ENCODE measurements around the gene CNTNAP2. TPM values are rescaled to one million over a fixed set of nuclear protein-coding genes. Genes with fewer than 3 reads are reported as not detected.

Gene CNTNAP2
- total RNA-seq, 2 donors from 2014 or later: 171 to 228 TPM

DNA sequence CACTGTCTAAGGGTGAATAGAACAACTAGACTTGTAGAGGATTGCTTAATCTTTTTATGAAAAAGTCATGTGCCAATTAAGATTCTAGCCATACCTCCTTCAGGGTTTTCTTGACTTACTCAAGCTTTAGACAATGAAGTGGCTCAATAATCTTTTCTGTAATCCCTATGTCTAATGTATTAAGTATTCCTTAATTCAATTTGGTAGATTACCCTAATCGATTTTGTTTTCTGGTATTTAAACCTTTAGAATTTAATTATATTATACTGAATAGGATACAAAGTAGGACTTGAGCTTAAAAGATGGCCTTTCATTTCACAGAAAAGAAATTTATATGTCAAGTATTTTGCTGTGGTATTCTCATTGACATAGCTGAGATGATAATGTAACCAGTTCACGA, 1876.1 kb downstream of the CNTNAP2 start:
- TF ChIP-seq, protein P1, sequence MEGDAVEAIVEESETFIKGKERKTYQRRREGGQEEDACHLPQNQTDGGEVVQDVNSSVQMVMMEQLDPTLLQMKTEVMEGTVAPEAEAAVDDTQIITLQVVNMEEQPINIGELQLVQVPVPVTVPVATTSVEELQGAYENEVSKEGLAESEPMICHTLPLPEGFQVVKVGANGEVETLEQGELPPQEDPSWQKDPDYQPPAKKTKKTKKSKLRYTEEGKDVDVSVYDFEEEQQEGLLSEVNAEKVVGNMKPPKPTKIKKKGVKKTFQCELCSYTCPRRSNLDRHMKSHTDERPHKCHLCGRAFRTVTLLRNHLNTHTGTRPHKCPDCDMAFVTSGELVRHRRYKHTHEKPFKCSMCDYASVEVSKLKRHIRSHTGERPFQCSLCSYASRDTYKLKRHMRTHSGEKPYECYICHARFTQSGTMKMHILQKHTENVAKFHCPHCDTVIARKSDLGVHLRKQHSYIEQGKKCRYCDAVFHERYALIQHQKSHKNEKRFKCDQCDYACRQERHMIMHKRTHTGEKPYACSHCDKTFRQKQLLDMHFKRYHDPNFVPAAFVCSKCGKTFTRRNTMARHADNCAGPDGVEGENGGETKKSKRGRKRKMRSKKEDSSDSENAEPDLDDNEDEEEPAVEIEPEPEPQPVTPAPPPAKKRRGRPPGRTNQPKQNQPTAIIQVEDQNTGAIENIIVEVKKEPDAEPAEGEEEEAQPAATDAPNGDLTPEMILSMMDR (conservative IDR thresholded peaks at IDR 0.05): no peak
- Mint-ChIP-seq H3K9me3 (peaks cover 51% of the 10 kb centered on the region), H3K27ac (no peak overlapping the region), H3K36me3 (ENCODE audit: low read depth) (peaks cover 3% of the 10 kb centered on the region), H3K27me3 (ENCODE audit: insufficient read depth) (peaks cover 3% of the 10 kb centered on the region), H3K4me3 (no peak overlapping the region), H3K4me1 (no peaks in the 10 kb centered on the region)
- Histone ChIP-seq H3K27ac (ENCODE audit: low read depth, low read length) (no peak overlapping the region), H3K36me3 (ENCODE audit: control insufficient read depth, insufficient read depth, low read length) (no peaks in the 10 kb centered on the region), H3K4me3 (ENCODE audit: low read length) (no peak overlapping the region), H3K27me3 (ENCODE audit: control insufficient read depth, insufficient read depth, low read length, poor library complexity, severe bottlenecking) (no peaks in the 10 kb centered on the region), H3K9ac (ENCODE audit: extremely low read depth, low read length, poor library complexity, severe bottlenecking) (no peak overlapping the region), H3K9me3 (ENCODE audit: control insufficient read depth, low read length) (peaks cover 40% of the 10 kb centered on the region), H3K4me1 (ENCODE audit: control insufficient read depth, insufficient read depth, low read length) (no peaks in the 10 kb centered on the region)
- no peak for DNase-seq
- WGBS, 2 experiments (ENCODE audit: insufficient coverage in 1 of 2, insufficient read length in 1 of 2): 93% methylated on average over 1 of the region's 2 CpGs; no CpG with 5 or more reads in 1 of the 2 experiments

DNA sequence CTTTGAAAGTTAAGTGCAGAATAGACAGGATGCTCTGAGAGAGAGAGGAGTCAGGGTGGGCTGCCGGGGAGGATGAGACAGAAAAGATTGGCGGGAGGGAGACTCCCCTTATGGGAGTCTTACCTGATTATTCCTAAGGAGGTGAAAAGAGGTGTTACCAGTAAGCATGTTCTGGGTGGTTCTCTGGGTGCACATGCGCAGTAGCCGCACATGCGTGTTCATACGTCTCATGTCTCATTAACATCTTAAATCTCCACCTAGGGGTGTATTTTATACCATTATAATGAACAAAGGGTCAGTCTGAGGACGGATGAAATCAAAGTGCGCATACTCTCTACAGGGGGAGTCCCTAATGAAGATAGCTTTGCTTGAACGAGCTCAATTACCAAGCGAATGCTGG, 1881.0 kb downstream of the CNTNAP2 start:
- Histone ChIP-seq H3K36me3 (ENCODE audit: control insufficient read depth, insufficient read depth, low read length) (no peaks in the 10 kb centered on the region), H3K9me3 (ENCODE audit: control insufficient read depth, low read length) (no peaks in the 10 kb centered on the region), H3K27ac (ENCODE audit: low read depth, low read length) (no peak overlapping the region), H3K4me1 (ENCODE audit: control insufficient read depth, insufficient read depth, low read length) (no peaks in the 10 kb centered on the region), H3K9ac (ENCODE audit: extremely low read depth, low read length, poor library complexity, severe bottlenecking) (no peak overlapping the region), H3K27me3 (ENCODE audit: control insufficient read depth, insufficient read depth, low read length, poor library complexity, severe bottlenecking) (no peaks in the 10 kb centered on the region), H3K4me3 (ENCODE audit: low read length) (no peak overlapping the region)
- 94 to 95% methylated on average over 7 to 10 of the region's 10 CpGs for WGBS, 2 experiments (ENCODE audit: insufficient coverage in 1 of 2, insufficient read length in 1 of 2)
- TF ChIP-seq, protein P1 (conservative IDR thresholded peaks at IDR 0.05): no peak
- Mint-ChIP-seq H3K36me3 (ENCODE audit: low read depth) (peaks cover 3% of the 10 kb centered on the region), H3K27me3 (ENCODE audit: insufficient read depth) (peaks cover 3% of the 10 kb centered on the region), H3K4me3 (no peak overlapping the region), H3K9me3 (peaks cover 14% of the 10 kb centered on the region), H3K27ac (no peak overlapping the region), H3K4me1 (peaks cover 7% of the 10 kb centered on the region)
- DNase-seq: no peak

DNA sequence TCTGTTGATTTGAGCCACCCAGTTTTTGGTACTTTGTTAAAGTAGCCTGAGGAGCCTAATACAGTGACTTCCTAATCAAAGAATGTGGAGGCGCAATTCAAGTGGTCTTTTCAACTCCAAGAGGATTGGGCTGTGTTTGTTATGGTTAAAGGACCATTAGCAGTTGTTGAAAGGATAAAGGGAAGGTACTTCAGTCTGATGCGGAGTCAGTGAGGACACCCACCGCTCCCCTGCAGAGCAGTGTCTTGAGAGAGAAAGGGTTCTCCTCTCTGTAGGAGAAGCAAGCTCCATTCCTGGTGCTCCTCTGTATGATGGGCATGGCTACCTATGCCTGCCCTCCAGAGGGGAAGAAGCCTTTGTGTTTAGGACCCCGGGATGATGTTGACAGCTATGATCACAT, 1883.4 kb downstream of the CNTNAP2 start:
- Mint-ChIP-seq H3K4me3 (no peak overlapping the region), H3K27ac (no peak overlapping the region)

More for the DNA sequence above, 1883.4 kb downstream of the CNTNAP2 start:
- Mint-ChIP-seq H3K27me3 (ENCODE audit: insufficient read depth) (peaks cover 3% of the 10 kb centered on the region), H3K4me1 (peaks cover 13% of the 10 kb centered on the region), H3K36me3 (ENCODE audit: low read depth) (peaks cover 3% of the 10 kb centered on the region), H3K9me3 (peaks cover 11% of the 10 kb centered on the region)
- peak; percentile 76 for DNase-seq
- TF ChIP-seq, protein P1 (conservative IDR thresholded peaks at IDR 0.05): no peak
- 86 to 100% methylated on average over 1 to 4 of the region's 4 CpGs for WGBS, 2 experiments (ENCODE audit: insufficient coverage in 1 of 2, insufficient read length in 1 of 2)
- H3K4me1 ChIP-seq (ENCODE audit: control insufficient read depth, insufficient read depth, low read length): no peaks in the 10 kb centered on the region
- H3K4me3 ChIP-seq (ENCODE audit: low read length): no peak overlapping the region
- H3K9ac ChIP-seq (ENCODE audit: extremely low read depth, low read length, poor library complexity, severe bottlenecking): no peak overlapping the region
- H3K36me3 ChIP-seq (ENCODE audit: control insufficient read depth, insufficient read depth, low read length): no peaks in the 10 kb centered on the region
- H3K9me3 ChIP-seq (ENCODE audit: control insufficient read depth, low read length): no peaks in the 10 kb centered on the region
- no peak overlapping the region for H3K27ac ChIP-seq (ENCODE audit: low read depth, low read length)
- H3K27me3 ChIP-seq (ENCODE audit: control insufficient read depth, insufficient read depth, low read length, poor library complexity, severe bottlenecking): no peaks in the 10 kb centered on the region
